Activated B cell treated with CpG ODN at 0.5 μM for 24 hours (primary cell): ENCODE measurements around the gene CDH11. TPM values are rescaled to one million over a fixed set of nuclear protein-coding genes. Genes with fewer than 3 reads are reported as not detected.

ENCODE experiments used
- ATAC-seq: fragments of 200-7000 bp; cut with Tn5 transposase; one replicate; pipeline ENCODE4 v1.10.0; 2021; ENCODE audit warnings: low read depth, mild to moderate bottlenecking, moderate library complexity
- CTCF ChIA-PET: fragments of 350-600 bp; sonication (Branson Sonifier 250); formaldehyde crosslinking; loops from one replicate; lab custom pipeline; 2021; ENCODE audit warnings: antibody characterized with exemption; lab: Charles Lee
- POLR2A ChIA-PET: fragments of 350-600 bp; sonication (Branson Sonifier 250); formaldehyde crosslinking; loops from one replicate; lab custom pipeline; 2021; ENCODE audit warnings: antibody characterized with exemption; lab: Charles Lee
- DNase-seq: peaks from one replicate; pipeline ENCODE4 v3.0.0; 2022
- H3K27ac Mint-ChIP-seq: one replicate; pipeline ENCODE4 v1.8.0; 2020; ENCODE audit warnings: mixed read lengths
- H3K27me3 Mint-ChIP-seq: one replicate; pipeline ENCODE4 v1.8.0; 2021; ENCODE audit warnings: mixed read lengths
- H3K36me3 Mint-ChIP-seq: one replicate; pipeline ENCODE4 v1.8.0; 2021; ENCODE audit warnings: low read depth, mixed read lengths
- H3K4me1 Mint-ChIP-seq: one replicate; pipeline ENCODE4 v1.8.0; 2021; ENCODE audit warnings: mixed read lengths
- H3K4me3 Mint-ChIP-seq: one replicate; pipeline ENCODE4 v1.8.0; 2020; ENCODE audit warnings: mild to moderate bottlenecking, mixed read lengths
- H3K9me3 Mint-ChIP-seq: one replicate; pipeline ENCODE4 v1.8.0; 2020; ENCODE audit warnings: mixed read lengths
- CTCF ChIP-seq: fragments of 200-600 bp; IDR thresholded peaks from one replicate; pipeline ENCODE4 v1.8.0; 2022; ENCODE audit warnings: antibody characterized with exemption, mild to moderate bottlenecking
- intact Hi-C: fragments of 100-400 bp; cut with micrococcal nuclease; formaldehyde crosslinking; loops from one replicate; pipeline ENCODE4 v1.15.1; 2024
- total RNA-seq: library from RNA; stranded (reverse); gene quantifications from 2 replicates; pipeline ENCODE4 v1.2.3, GENCODE V29; 2022

CDH11 gene
- total RNA-seq, 1 donor from 2014 or later = not detected

- H3K27ac Mint-ChIP-seq = no peak overlapping the region
- H3K36me3 Mint-ChIP-seq = no peaks in the 10 kb centered on the region
- no peak for DNase-seq
- ChIA-PET CTCF (no interaction called here), POLR2A (no interaction called here)
- no peaks in the 10 kb centered on the region for H3K27me3 Mint-ChIP-seq
- H3K4me1 Mint-ChIP-seq = no peaks in the 10 kb centered on the region
- no peak overlapping the region for H3K4me3 Mint-ChIP-seq
- no peak for ATAC-seq
- H3K9me3 Mint-ChIP-seq = peaks cover 4% of the 10 kb centered on the region
- intact Hi-C loops = no loop called here
- TF ChIP-seq CTCF = no peak
These were observed 62.4 kb downstream of the CDH11 start for GRCh38 chr16:65059406-65059980.

GRCh38 chr16:65057184-65057583 lies 64.7 kb downstream of the CDH11 start:
- H3K4me1 Mint-ChIP-seq = no peaks in the 10 kb centered on the region
- no peaks in the 10 kb centered on the region for H3K36me3 Mint-ChIP-seq
- H3K9me3 Mint-ChIP-seq = peaks cover 10% of the 10 kb centered on the region
- intact Hi-C loops = no loop called here
- H3K27ac Mint-ChIP-seq = no peak overlapping the region
- H3K4me3 Mint-ChIP-seq = no peak overlapping the region
- TF ChIP-seq CTCF = no peak
- CTCF ChIA-PET = no interaction called here
- POLR2A ChIA-PET = no interaction called here
- no peaks in the 10 kb centered on the region for H3K27me3 Mint-ChIP-seq
- ATAC-seq (no peak), DNase-seq (no peak)

GRCh38 chr16:65054457-65054856 lies 67.4 kb downstream of the CDH11 start:
- no peak for TF ChIP-seq CTCF
- Mint-ChIP-seq H3K27ac (no peak overlapping the region), H3K36me3 (no peaks in the 10 kb centered on the region), H3K4me1 (no peaks in the 10 kb centered on the region), H3K9me3 (peaks cover 11% of the 10 kb centered on the region), H3K27me3 (no peaks in the 10 kb centered on the region), H3K4me3 (no peak overlapping the region)
- ChIA-PET POLR2A (no interaction called here), CTCF (no interaction called here)
- intact Hi-C loops = no loop called here
- ATAC-seq = no peak
- no peak for DNase-seq

- peaks cover 7% of the 10 kb centered on the region for H3K9me3 Mint-ChIP-seq
- ChIA-PET CTCF (no interaction called here), POLR2A (no interaction called here)
- H3K27ac Mint-ChIP-seq = no peak overlapping the region
- DNase-seq (no peak), ATAC-seq (no peak)
- intact Hi-C loops = no loop called here
- no peak for TF ChIP-seq CTCF
- no peaks in the 10 kb centered on the region for H3K4me1 Mint-ChIP-seq
- H3K36me3 Mint-ChIP-seq = no peaks in the 10 kb centered on the region
- no peaks in the 10 kb centered on the region for H3K27me3 Mint-ChIP-seq
- no peak overlapping the region for H3K4me3 Mint-ChIP-seq
These were observed 72.2 kb downstream of the CDH11 start for GRCh38 chr16:65049679-65050078.

GRCh38 chr16:65045961-65046360 lies 75.9 kb downstream of the CDH11 start:
- ChIA-PET CTCF (no interaction called here), POLR2A (no interaction called here)
- DNase-seq (no peak), ATAC-seq (no peak)
- H3K4me1 Mint-ChIP-seq = no peaks in the 10 kb centered on the region
- H3K9me3 Mint-ChIP-seq = peaks cover 7% of the 10 kb centered on the region
- no peaks in the 10 kb centered on the region for H3K36me3 Mint-ChIP-seq
- no peaks in the 10 kb centered on the region for H3K27me3 Mint-ChIP-seq
- no peak for TF ChIP-seq CTCF
- H3K27ac Mint-ChIP-seq = no peak overlapping the region
- intact Hi-C loops = no loop called here
- H3K4me3 Mint-ChIP-seq = no peak overlapping the region
